ENCODE measurements around the gene KAT8.

KAT8 gene

GRCh38 chr16:31078597-31079341, 38.7 kb upstream of the KAT8 start:
- no peak overlapping the region for H3K27ac ChIP-seq (ENCODE audit: low read length)
- H3K36me3 ChIP-seq (ENCODE audit: control insufficient read depth in 2 of 2, insufficient read depth in 2 of 2, low read length in 2 of 2): peaks cover 39 to 53% of the 10 kb centered on the region in 2 donors
- H3K4me1 ChIP-seq (ENCODE audit: control insufficient read depth, insufficient read depth, low read length): peaks cover 11% of the 10 kb centered on the region
- no peak overlapping the region for H3K9ac ChIP-seq (ENCODE audit: low read length in 2 of 2)
- H3K9me3 ChIP-seq (ENCODE audit: control insufficient read depth in 2 of 2, low read length in 2 of 2): no peaks in the 10 kb centered on the region
- H3K4me3 ChIP-seq (ENCODE audit: low read length in 2 of 2): no peak overlapping the region
- H3K27me3 ChIP-seq (ENCODE audit: control insufficient read depth in 1 of 2, insufficient read depth in 2 of 2, low read length in 2 of 2): no peaks in the 10 kb centered on the region

GRCh38 chr16:31079342-31079944, 38.0 kb upstream of the KAT8 start:
- Histone ChIP-seq H3K27ac (ENCODE audit: low read length) (no peak overlapping the region), H3K36me3 (ENCODE audit: control insufficient read depth in 2 of 2, insufficient read depth in 2 of 2, low read length in 2 of 2) (peaks cover 41 to 56% of the 10 kb centered on the region in 2 donors), H3K9me3 (ENCODE audit: control insufficient read depth in 2 of 2, low read length in 2 of 2) (no peaks in the 10 kb centered on the region), H3K4me1 (ENCODE audit: control insufficient read depth, insufficient read depth, low read length) (peaks cover 10% of the 10 kb centered on the region), H3K4me3 (ENCODE audit: low read length in 2 of 2) (no peak overlapping the region), H3K9ac (ENCODE audit: low read length in 2 of 2) (no peak overlapping the region), H3K27me3 (ENCODE audit: control insufficient read depth in 1 of 2, insufficient read depth in 2 of 2, low read length in 2 of 2) (no peaks in the 10 kb centered on the region)

DNA sequence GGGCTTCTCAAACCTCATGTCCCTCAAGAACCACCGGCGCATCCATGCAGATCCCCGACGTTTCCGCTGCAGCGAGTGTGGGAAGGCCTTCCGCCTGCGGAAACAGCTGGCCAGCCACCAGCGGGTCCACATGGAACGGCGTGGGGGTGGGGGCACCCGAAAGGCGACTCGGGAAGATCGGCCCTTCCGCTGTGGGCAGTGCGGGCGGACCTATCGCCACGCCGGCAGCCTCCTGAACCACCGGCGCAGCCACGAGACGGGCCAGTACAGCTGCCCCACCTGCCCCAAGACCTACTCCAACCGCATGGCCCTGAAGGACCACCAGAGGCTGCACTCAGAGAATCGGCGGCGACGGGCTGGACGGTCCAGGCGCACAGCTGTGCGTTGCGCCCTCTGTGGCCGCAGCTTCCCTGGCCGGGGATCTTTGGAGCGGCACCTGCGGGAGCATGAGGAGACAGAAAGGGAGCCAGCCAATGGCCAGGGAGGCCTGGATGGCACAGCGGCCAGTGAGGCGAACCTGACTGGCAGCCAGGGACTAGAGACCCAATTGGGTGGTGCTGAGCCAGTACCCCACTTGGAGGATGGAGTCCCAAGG, 37.3 kb upstream of the KAT8 start:
- peaks cover 45 to 56% of the 10 kb centered on the region in 2 donors for H3K36me3 ChIP-seq (ENCODE audit: control insufficient read depth in 2 of 2, insufficient read depth in 2 of 2, low read length in 2 of 2)
- no peak overlapping the region for H3K27ac ChIP-seq (ENCODE audit: low read length)
- H3K4me3 ChIP-seq (ENCODE audit: low read length in 2 of 2): no peak overlapping the region
- peaks cover 3% of the 10 kb centered on the region for H3K4me1 ChIP-seq (ENCODE audit: control insufficient read depth, insufficient read depth, low read length)
- H3K9ac ChIP-seq (ENCODE audit: low read length in 2 of 2): no peak overlapping the region
- H3K9me3 ChIP-seq (ENCODE audit: control insufficient read depth in 2 of 2, low read length in 2 of 2): no peaks in the 10 kb centered on the region
- no peaks in the 10 kb centered on the region for H3K27me3 ChIP-seq (ENCODE audit: control insufficient read depth in 1 of 2, insufficient read depth in 2 of 2, low read length in 2 of 2)

- Histone ChIP-seq H3K4me3 (ENCODE audit: low read length in 2 of 2) (no peak overlapping the region), H3K27ac (ENCODE audit: low read length) (no peak overlapping the region), H3K9ac (ENCODE audit: low read length in 2 of 2) (no peak overlapping the region), H3K4me1 (ENCODE audit: control insufficient read depth, insufficient read depth, low read length) (peaks cover 2% of the 10 kb centered on the region), H3K36me3 (ENCODE audit: control insufficient read depth in 2 of 2, insufficient read depth in 2 of 2, low read length in 2 of 2) (peaks cover 50 to 58% of the 10 kb centered on the region in 2 donors), H3K27me3 (ENCODE audit: control insufficient read depth in 1 of 2, insufficient read depth in 2 of 2, low read length in 2 of 2) (no peaks in the 10 kb centered on the region), H3K9me3 (ENCODE audit: control insufficient read depth in 2 of 2, low read length in 2 of 2) (no peaks in the 10 kb centered on the region)
Measured at GRCh38 chr16:31080756-31081419, 36.6 kb upstream of the KAT8 start.

GRCh38 chr16:31081428-31082351, 35.8 kb upstream of the KAT8 start:
- Histone ChIP-seq H3K9ac (ENCODE audit: low read length in 2 of 2) (no peak overlapping the region), H3K4me3 (ENCODE audit: low read length in 2 of 2) (no peak overlapping the region), H3K4me1 (ENCODE audit: control insufficient read depth, insufficient read depth, low read length) (peaks cover 2% of the 10 kb centered on the region), H3K27me3 (ENCODE audit: control insufficient read depth in 1 of 2, insufficient read depth in 2 of 2, low read length in 2 of 2) (no peaks in the 10 kb centered on the region), H3K36me3 (ENCODE audit: control insufficient read depth in 2 of 2, insufficient read depth in 2 of 2, low read length in 2 of 2) (peaks cover 44 to 53% of the 10 kb centered on the region in 2 donors), H3K27ac (ENCODE audit: low read length) (no peak overlapping the region), H3K9me3 (ENCODE audit: control insufficient read depth in 2 of 2, low read length in 2 of 2) (no peaks in the 10 kb centered on the region)

GRCh38 chr16:31082368-31083045, 35.0 kb upstream of the KAT8 start:
- Histone ChIP-seq H3K27me3 (ENCODE audit: control insufficient read depth in 1 of 2, insufficient read depth in 2 of 2, low read length in 2 of 2) (no peaks in the 10 kb centered on the region), H3K4me3 (ENCODE audit: low read length in 2 of 2) (no peak overlapping the region), H3K36me3 (ENCODE audit: control insufficient read depth in 2 of 2, insufficient read depth in 2 of 2, low read length in 2 of 2) (peaks cover 36 to 45% of the 10 kb centered on the region in 2 donors), H3K9me3 (ENCODE audit: control insufficient read depth in 2 of 2, low read length in 2 of 2) (no peaks in the 10 kb centered on the region), H3K4me1 (ENCODE audit: control insufficient read depth, insufficient read depth, low read length) (peaks cover 2% of the 10 kb centered on the region), H3K9ac (ENCODE audit: low read length in 2 of 2) (no peak overlapping the region), H3K27ac (ENCODE audit: low read length) (no peak overlapping the region)

DNA sequence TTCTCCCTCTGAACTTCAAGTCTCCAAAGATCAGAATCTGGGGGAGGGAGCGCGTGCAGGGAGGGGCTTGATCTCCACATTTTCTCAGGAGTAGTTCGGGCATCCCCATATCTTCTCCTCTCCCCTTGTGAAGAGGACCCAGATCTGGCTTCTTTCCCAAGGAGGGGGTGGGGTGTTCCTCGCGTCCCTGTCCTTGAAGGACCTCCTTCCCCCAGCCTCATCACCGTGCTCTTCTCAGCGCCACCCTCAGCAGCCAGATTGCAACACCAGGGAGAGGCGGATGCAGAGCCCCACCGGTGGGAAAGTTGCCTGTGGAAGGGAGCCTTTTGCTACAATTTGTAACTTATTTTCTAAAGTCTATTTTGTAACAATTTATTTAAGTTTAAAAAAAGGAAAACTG, 34.4 kb upstream of the KAT8 start:
- Histone ChIP-seq H3K36me3 (ENCODE audit: control insufficient read depth in 2 of 2, insufficient read depth in 2 of 2, low read length in 2 of 2) (peaks cover 34 to 39% of the 10 kb centered on the region in 2 donors), H3K27me3 (ENCODE audit: control insufficient read depth in 1 of 2, insufficient read depth in 2 of 2, low read length in 2 of 2) (no peaks in the 10 kb centered on the region), H3K4me3 (ENCODE audit: low read length in 2 of 2) (no peak overlapping the region), H3K27ac (ENCODE audit: low read length) (no peak overlapping the region), H3K9me3 (ENCODE audit: control insufficient read depth in 2 of 2, low read length in 2 of 2) (no peaks in the 10 kb centered on the region), H3K9ac (ENCODE audit: low read length in 2 of 2) (no peak overlapping the region), H3K4me1 (ENCODE audit: control insufficient read depth, insufficient read depth, low read length) (peaks cover 2% of the 10 kb centered on the region)

DNA sequence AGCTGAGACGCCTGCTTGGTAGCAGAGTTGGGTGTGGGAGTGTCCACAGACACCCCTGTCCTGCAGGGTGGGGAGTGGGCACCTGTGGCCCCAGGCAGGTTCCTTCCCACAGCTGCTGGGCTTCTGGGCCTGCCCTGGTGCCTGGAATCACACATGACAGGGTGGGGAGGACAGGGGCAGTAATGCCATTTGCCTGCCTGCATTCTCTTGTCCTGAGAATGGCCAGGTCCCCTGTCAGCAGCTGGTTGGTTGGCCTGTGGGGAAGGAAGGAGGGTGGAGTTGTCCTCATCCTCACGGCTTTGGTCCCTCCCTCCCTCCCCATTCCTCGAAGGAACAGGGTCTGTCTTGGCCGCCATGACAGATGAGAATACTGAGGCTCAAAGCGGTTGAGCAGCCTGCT, 33.9 kb upstream of the KAT8 start:
- Histone ChIP-seq H3K9me3 (ENCODE audit: control insufficient read depth in 2 of 2, low read length in 2 of 2) (no peaks in the 10 kb centered on the region), H3K4me1 (ENCODE audit: control insufficient read depth, insufficient read depth, low read length) (peaks cover 2% of the 10 kb centered on the region), H3K9ac (ENCODE audit: low read length in 2 of 2) (no peak overlapping the region), H3K27me3 (ENCODE audit: control insufficient read depth in 1 of 2, insufficient read depth in 2 of 2, low read length in 2 of 2) (no peaks in the 10 kb centered on the region), H3K36me3 (ENCODE audit: control insufficient read depth in 2 of 2, insufficient read depth in 2 of 2, low read length in 2 of 2) (peaks cover 31 to 37% of the 10 kb centered on the region in 2 donors), H3K27ac (ENCODE audit: low read length) (no peak overlapping the region), H3K4me3 (ENCODE audit: low read length in 2 of 2) (no peak overlapping the region)

DNA sequence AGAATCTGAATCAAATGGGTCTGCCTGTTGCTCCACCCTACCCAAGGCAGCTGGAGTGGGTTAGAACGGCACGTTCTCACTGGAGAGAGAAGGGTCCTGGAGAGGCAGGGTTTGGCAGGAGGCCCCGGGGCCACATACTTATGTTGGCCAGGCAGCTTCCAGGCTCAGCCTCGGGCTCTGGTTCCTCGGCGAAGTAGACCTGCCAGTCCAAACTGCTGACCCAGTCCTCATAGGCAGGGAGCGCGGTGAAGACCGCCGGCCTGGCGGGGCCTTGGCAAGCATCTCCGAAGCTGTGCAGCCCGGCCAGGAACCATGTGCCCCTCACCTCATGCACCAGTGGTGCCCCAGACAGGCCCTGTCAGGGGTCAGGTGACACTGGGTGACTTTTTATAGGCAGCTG, 33.5 kb upstream of the KAT8 start:
- H3K9me3 ChIP-seq (ENCODE audit: control insufficient read depth in 2 of 2, low read length in 2 of 2): no peaks in the 10 kb centered on the region
- H3K4me1 ChIP-seq (ENCODE audit: control insufficient read depth, insufficient read depth, low read length): peaks cover 2% of the 10 kb centered on the region
- H3K9ac ChIP-seq (ENCODE audit: low read length in 2 of 2): no peak overlapping the region
- no peaks in the 10 kb centered on the region for H3K27me3 ChIP-seq (ENCODE audit: control insufficient read depth in 1 of 2, insufficient read depth in 2 of 2, low read length in 2 of 2)
- H3K4me3 ChIP-seq (ENCODE audit: low read length in 2 of 2): no peak overlapping the region
- H3K27ac ChIP-seq (ENCODE audit: low read length): no peak overlapping the region
- peaks cover 27 to 38% of the 10 kb centered on the region in 2 donors for H3K36me3 ChIP-seq (ENCODE audit: control insufficient read depth in 2 of 2, insufficient read depth in 2 of 2, low read length in 2 of 2)
